ENCODE measurements around the gene ARF6. TPM values are rescaled to one million over a fixed set of nuclear protein-coding genes. Genes with fewer than 3 reads are reported as not detected.
"Not testable (repeated sequence)": the region's sequence is repeated elsewhere in the genome, so short reads cannot be mapped to it uniquely, and the experiment has no call there.

Gene ARF6
- total RNA-seq, 1 experiment from 2014 or later, result 48.0 TPM

DNA sequence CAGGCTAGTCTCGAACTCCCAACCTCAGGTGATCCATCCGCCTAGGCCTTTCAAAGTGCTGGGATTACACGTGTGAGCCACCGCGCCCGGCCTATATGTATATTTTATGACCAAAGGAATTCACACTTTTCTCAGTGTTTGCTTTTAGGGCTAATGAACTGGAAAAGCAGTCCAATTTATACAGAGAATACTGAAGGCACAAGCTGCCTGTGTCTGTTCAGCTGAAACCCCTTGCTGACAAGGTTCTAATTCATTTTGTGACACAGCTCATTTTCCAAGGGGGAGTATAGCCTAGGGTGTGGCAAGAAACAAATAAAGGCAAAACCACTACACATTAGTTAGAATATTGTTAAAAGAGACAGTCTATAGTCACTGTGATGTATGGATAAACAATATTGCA lies 22.0 kb upstream of the ARF6 start:
- in situ Hi-C loops (cut with HindIII; ENCODE audit: low sequenced_read_pairs), result loop anchor here (25.0 kb wide), 1 partner anchor 266 kb away; no protein-coding TSS in a partner anchor

DNA sequence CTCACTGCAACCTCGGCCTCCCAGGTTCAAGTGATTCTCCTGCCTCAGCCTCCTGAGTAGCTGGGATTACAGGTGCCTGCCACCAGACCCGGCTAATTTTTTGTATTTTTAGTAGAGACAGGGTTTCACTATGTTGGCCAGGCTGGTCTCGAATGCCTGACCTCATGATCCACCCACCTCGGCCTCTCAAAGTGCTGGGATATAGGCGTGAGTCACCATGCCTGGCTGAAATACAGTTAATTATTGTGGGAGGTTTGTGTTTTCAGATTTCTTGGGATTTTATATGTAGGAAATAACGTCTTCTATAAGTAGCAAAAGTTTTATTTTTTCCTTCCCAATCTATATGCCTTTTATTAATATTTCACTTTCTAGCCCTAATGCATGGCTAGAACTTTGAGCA lies 19.3 kb upstream of the ARF6 start:
- in situ Hi-C loops (cut with HindIII; ENCODE audit: low sequenced_read_pairs), result loop anchor here (25.0 kb wide), 1 partner anchor 264 kb away; no protein-coding TSS in a partner anchor
- not testable (repeated sequence) for DNase-seq (ENCODE audit: low spot score)

More for the DNA sequence above, 22.0 kb upstream of the ARF6 start:
- DNase-seq (ENCODE audit: low spot score), result no peak

- DNase-seq (ENCODE audit: low spot score), result no peak
- in situ Hi-C loops (cut with HindIII; ENCODE audit: low sequenced_read_pairs), result no loop called here
These were observed 17.2 kb upstream of the ARF6 start for GRCh38 chr14:49875640-49876198.

GRCh38 chr14:49876563-49877127 lies 16.2 kb upstream of the ARF6 start:
- in situ Hi-C loops (cut with HindIII; ENCODE audit: low sequenced_read_pairs), result no loop called here
- no peak for DNase-seq (ENCODE audit: low spot score)

DNA sequence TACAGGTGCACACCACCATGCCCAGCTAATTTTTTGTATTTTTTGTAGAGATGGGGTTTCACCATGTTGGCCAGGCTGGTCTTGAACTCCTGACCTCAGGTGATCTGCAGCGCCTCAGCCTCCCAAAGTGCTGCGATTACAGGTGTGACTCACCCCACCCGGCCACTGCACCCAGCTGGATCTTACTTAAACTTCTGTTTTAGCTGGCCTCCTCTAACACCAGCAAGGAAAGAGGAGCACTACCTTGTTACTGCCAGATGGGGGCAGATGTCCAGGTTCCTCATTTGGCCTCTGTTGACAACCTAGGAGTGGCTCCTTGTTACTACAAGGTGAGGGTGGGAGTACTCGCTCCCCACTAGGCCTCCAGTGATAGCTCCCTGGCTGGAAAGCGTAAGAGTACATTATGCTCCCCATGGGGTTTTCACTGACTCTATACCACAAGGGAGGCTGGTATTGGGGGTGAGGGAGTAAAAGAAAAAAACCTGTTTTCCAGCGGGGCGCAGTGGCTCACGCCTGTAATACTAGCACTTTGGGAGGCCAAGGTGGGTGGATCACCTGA lies 13.2 kb upstream of the ARF6 start:
- in situ Hi-C loops (cut with HindIII; ENCODE audit: low sequenced_read_pairs), result no loop called here
- DNase-seq (ENCODE audit: low spot score), result peak; percentile 64

- in situ Hi-C loops (cut with HindIII; ENCODE audit: low sequenced_read_pairs), result no loop called here
- DNase-seq (ENCODE audit: low spot score), result peak; percentile 58
These were observed 12.4 kb upstream of the ARF6 start for GRCh38 chr14:49880267-49881064.

- no peak for DNase-seq (ENCODE audit: low spot score)
- in situ Hi-C loops (cut with HindIII; ENCODE audit: low sequenced_read_pairs), result no loop called here
These were observed 11.4 kb upstream of the ARF6 start for GRCh38 chr14:49881350-49882001.

DNA sequence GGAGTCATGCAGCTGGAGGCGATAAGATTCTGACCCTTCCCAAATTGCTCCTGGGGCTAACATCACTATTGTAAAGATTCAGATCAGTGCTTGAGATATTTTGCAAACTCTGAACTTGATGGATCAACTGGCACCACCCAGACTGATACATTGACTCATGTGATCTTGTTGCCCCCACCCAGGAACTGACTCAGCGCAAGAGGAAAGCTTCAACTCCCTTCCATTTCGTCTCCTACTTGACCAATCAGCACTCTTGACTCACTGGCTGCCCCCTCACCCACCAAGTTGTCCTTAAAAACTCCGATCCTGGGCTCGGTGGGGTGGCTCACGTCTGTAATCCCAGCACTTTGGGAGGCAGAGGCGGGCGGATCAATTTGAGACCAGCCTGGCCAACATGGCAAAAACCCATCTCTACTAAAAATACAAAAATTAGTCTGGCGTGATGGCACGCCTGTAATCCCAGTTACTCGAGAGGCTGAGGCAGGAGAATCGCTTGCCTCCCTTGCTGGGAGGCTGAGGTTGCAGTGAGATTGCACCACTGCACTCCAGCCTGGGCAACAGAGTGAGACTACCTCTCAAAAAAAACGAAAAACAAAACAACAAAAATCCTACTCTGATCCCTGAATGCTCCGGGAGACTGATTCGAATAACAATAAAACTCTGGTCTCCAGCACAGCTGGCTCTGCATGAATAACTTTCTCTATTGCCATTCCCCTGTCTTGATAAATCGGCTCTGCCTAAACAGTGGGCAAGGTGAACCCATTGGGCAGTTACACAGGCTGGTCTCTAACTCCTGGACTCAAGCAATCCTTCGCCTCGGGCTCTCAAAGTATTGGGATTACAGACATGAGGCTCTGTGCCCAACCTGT lies 9.8 kb upstream of the ARF6 start:
- in situ Hi-C loops (cut with HindIII; ENCODE audit: low sequenced_read_pairs), result no loop called here

GRCh38 chr14:49886523-49886922 lies 6.4 kb upstream of the ARF6 start:
- no peak for DNase-seq (ENCODE audit: low spot score)
- in situ Hi-C loops (cut with HindIII; ENCODE audit: low sequenced_read_pairs), result no loop called here

More for the DNA sequence above, 9.8 kb upstream of the ARF6 start:
- DNase-seq (ENCODE audit: low spot score), result no peak

DNA sequence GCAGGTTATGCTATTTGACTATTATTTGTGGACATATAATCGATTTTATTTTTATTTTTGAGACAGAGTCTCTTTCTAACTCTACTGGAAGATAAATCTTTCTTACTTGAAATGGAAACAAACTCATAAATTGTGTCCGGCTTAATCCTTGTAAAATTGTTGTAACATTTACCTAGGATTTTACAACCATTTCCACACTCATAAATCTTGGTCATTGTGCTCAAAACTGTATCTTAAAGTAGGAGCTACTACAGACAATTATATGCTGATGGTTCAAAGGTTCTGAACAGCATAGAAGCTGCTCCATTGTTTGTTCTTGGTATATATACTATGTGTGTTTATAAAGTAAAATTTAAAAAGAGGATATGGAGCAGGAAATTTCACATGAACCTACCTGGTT lies 4.6 kb upstream of the ARF6 start:
- no peak for DNase-seq (ENCODE audit: low spot score)
- in situ Hi-C loops (cut with HindIII; ENCODE audit: low sequenced_read_pairs), result no loop called here

DNA sequence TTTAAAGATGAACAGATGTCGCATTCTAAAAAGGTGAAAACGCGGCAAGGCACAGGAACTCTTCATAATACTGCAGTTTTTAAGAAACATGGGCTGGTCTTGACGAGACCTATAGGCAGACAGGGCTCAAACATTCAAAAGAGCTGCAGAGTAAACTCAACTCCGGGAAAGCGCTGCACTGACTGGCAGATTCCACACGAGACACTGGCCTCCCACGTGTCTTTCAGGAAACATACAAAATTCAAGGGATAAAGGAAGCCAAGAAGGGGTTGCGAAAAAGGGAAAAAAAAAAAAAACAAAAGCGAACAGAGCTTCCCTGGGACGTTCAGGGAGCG lies 614 bp upstream of the ARF6 start:
- peak; percentile 76 for DNase-seq (ENCODE audit: low spot score)
- in situ Hi-C loops (cut with HindIII; ENCODE audit: low sequenced_read_pairs), result no loop called here

DNA sequence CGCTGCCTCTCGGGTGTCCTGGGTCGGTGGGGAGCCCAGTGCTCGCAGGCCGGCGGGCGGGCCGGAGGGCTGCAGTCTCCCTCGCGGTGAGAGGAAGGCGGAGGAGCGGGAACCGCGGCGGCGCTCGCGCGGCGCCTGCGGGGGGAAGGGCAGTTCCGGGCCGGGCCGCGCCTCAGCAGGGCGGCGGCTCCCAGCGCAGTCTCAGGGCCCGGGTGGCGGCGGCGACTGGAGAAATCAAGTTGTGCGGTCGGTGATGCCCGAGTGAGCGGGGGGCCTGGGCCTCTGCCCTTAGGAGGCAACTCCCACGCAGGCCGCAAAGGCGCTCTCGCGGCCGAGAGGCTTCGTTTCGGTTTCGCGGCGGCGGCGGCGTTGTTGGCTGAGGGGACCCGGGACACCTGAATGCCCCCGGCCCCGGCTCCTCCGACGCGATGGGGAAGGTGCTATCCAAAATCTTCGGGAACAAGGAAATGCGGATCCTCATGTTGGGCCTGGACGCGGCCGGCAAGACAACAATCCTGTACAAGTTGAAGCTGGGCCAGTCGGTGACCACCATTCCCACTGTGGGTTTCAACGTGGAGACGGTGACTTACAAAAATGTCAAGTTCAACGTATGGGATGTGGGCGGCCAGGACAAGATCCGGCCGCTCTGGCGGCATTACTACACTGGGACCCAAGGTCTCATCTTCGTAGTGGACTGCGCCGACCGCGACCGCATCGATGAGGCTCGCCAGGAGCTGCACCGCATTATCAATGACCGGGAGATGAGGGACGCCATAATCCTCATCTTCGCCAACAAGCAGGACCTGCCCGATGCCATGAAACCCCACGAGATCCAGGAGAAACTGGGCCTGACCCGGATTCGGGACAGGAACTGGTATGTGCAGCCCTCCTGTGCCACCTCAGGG lies 679 bp downstream of the ARF6 start:
- in situ Hi-C loops (cut with HindIII; ENCODE audit: low sequenced_read_pairs), result no loop called here
- DNase-seq (ENCODE audit: low spot score), result no peak

GRCh38 chr14:49894214-49895107 lies 1.6 kb downstream of the ARF6 start:
- DNase-seq (ENCODE audit: low spot score); in situ Hi-C loops (cut with HindIII; ENCODE audit: low sequenced_read_pairs): not testable (repeated sequence)

DNA sequence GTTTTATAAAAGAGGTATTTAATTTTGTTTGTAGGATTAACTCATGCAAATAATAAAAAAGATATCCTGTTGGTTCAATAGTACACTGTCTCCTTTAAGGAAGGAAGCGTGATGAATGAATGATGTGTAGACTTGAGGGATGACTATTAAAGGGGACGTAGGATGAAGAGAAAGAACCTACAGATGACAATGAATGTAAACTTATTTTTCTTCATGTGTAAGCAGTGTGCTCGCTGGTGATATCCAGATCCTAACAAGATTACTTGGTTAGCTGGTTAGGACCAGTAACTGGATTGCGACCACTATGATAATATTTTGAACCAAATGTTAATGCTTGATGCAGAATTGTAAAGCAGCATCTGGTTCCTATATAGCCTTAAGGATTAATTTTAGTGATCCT lies 2.6 kb downstream of the ARF6 start:
- no peak for DNase-seq (ENCODE audit: low spot score)
- in situ Hi-C loops (cut with HindIII; ENCODE audit: low sequenced_read_pairs), result no loop called here

- in situ Hi-C loops (cut with HindIII; ENCODE audit: low sequenced_read_pairs); DNase-seq (ENCODE audit: low spot score): not testable (repeated sequence)
These were observed 3.4 kb downstream of the ARF6 start for GRCh38 chr14:49896272-49896671.

DNA sequence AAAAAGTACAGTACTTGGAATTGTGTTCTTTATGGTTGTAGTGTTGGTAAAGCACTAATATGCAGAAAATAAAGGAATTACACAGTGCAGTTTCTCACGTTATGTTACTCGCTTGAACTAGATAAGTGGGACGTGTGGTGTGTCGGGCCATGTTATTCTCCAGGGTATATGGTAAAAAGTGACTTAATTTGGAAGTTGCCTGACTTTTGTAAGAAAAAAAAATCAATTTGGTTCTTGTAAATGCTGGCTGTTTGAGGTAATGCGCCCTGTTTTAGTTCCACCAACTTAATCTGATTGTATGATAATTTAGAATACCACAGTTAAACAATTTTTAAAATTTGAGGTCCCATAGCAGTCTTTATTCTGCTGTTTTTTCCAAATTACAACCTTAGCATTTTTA lies 4.1 kb downstream of the ARF6 start:
- no peak for DNase-seq (ENCODE audit: low spot score)
- in situ Hi-C loops (cut with HindIII; ENCODE audit: low sequenced_read_pairs), result no loop called here

GRCh38 chr14:49897414-49897813 lies 4.5 kb downstream of the ARF6 start:
- in situ Hi-C loops (cut with HindIII; ENCODE audit: low sequenced_read_pairs), result no loop called here
- no peak for DNase-seq (ENCODE audit: low spot score)
